HEK293 (cell line): ENCODE results near the gene HNRNPA2B1.

Experiments
- CTCF ChIA-PET: fragments of 350-600 bp; formaldehyde crosslinking; extraction: SDS; loops from one replicate; lab custom pipeline; 2021; ENCODE audit warnings: antibody characterized with exemption; lab: Yijun Ruan, JAX
- POLR2A ChIA-PET: fragments of 300-600 bp; formaldehyde crosslinking; extraction: SDS; loops from one replicate; lab custom pipeline; 2020; ENCODE audit warnings: antibody characterized with exemption, inconsistent platforms; lab: Yijun Ruan, JAX
- H3K27ac ChIP-seq: fragments of 200-500 bp; sonication (Bioruptor generic); 2 replicates; pipeline ENCODE4 v1.5.1; 2014; ENCODE audit warnings: low read depth, low read length, control low read depth, inconsistent platforms; ENCODE audit errors: extremely low read depth
- H3K36me3 ChIP-seq, 2 experiments: fragments of 200-500 bp in 1 of 2; sonication (Bioruptor generic) in 1 of 2; 1 replicate in 1 of 2; 2 replicates in 1 of 2; pipeline ENCODE4 v1.5.1; 2014 to 2017; ENCODE audit warnings: inconsistent platforms in 2 of 2, low read length in 2 of 2; ENCODE audit not compliant: control insufficient read depth in 2 of 2, insufficient read depth in 1 of 2
- H3K4me1 ChIP-seq: fragments of 200-500 bp; sonication (Bioruptor generic); 2 replicates; pipeline ENCODE4 v1.5.1; 2014; ENCODE audit warnings: mild to moderate bottlenecking, low read length, inconsistent platforms; ENCODE audit not compliant: control insufficient read depth, insufficient read depth
- H3K4me3 ChIP-seq: 2 replicates; pipeline ENCODE4 v1.5.1; 2011; ENCODE audit warnings: low read depth, mild to moderate bottlenecking, control low read depth, low read length, moderate library complexity
- H3K9me3 ChIP-seq: fragments of 200-500 bp; sonication (Bioruptor generic); 2 replicates; pipeline ENCODE4 v1.5.1; 2014; ENCODE audit warnings: low read depth, low read length, inconsistent platforms; ENCODE audit not compliant: control insufficient read depth, insufficient read depth
- RBAK ChIP-seq: fragments of 450-650 bp; formaldehyde crosslinking; IDR thresholded peaks from 2 replicates; pipeline ENCODE4 v1.5.1; 2016; ENCODE audit warnings: missing biosample characterization, missing genetic modification characterization
- WT1 ChIP-seq: fragments of 450-650 bp; formaldehyde crosslinking; IDR thresholded peaks from 2 replicates; pipeline ENCODE4 v1.5.1; 2016; ENCODE audit warnings: missing biosample characterization, missing genetic modification characterization
- ZBTB17 ChIP-seq: fragments of 450-650 bp; formaldehyde crosslinking; IDR thresholded peaks from 2 replicates; pipeline ENCODE4 v1.5.1; 2016; ENCODE audit warnings: missing biosample characterization, missing genetic modification characterization
- ZBTB20 ChIP-seq: fragments of 450-650 bp; formaldehyde crosslinking; IDR thresholded peaks from 2 replicates; pipeline ENCODE4 v1.5.1; 2016; ENCODE audit warnings: missing biosample characterization, missing genetic modification characterization
- ZNF175 ChIP-seq: fragments of 450-650 bp; formaldehyde crosslinking; IDR thresholded peaks from 2 replicates; pipeline ENCODE4 v1.5.1; 2016; ENCODE audit warnings: missing biosample characterization, missing genetic modification characterization
- ZNF23 ChIP-seq: fragments of 450-650 bp; formaldehyde crosslinking; IDR thresholded peaks from 2 replicates; pipeline ENCODE4 v1.5.1; 2016; ENCODE audit warnings: missing biosample characterization, missing genetic modification characterization, borderline replicate concordance
- ZNF266 ChIP-seq: fragments of 450-650 bp; formaldehyde crosslinking; IDR thresholded peaks from 2 replicates; pipeline ENCODE4 v1.5.1; 2016; ENCODE audit warnings: missing biosample characterization, missing genetic modification characterization, low read depth
- ZNF37A ChIP-seq: fragments of 450-650 bp; IDR thresholded peaks from 2 replicates; pipeline ENCODE4 v1.5.1; 2018; ENCODE audit warnings: missing biosample characterization, missing genetic modification characterization
- ZNF596 ChIP-seq: fragments of 450-650 bp; IDR thresholded peaks from 2 replicates; pipeline ENCODE4 v1.5.0; 2018; ENCODE audit warnings: missing biosample characterization, mild to moderate bottlenecking, missing genetic modification characterization, moderate library complexity
- ZXDB ChIP-seq: fragments of 450-650 bp; formaldehyde crosslinking; IDR thresholded peaks from 2 replicates; pipeline ENCODE4 v1.5.1; 2016; ENCODE audit warnings: missing biosample characterization, missing genetic modification characterization
- TF ChIP-seq, protein P1 (sequence below): fragments of 450-650 bp; formaldehyde crosslinking; IDR thresholded peaks from 2 replicates; pipeline ENCODE4 v1.5.1; 2017; ENCODE audit warnings: missing biosample characterization, missing genetic modification characterization
- TF ChIP-seq, protein P2 (sequence below): fragments of 450-650 bp; formaldehyde crosslinking; IDR thresholded peaks from 2 replicates; pipeline ENCODE4 v1.5.1; 2016; ENCODE audit warnings: missing biosample characterization, missing genetic modification characterization
- TF ChIP-seq, protein P3 (sequence below): fragments of 450-650 bp; formaldehyde crosslinking; IDR thresholded peaks from 2 replicates; pipeline ENCODE4 v1.5.1; 2016; ENCODE audit warnings: missing biosample characterization, missing genetic modification characterization
- TF ChIP-seq, protein P4 (sequence below): fragments of 450-650 bp; formaldehyde crosslinking; IDR thresholded peaks from 2 replicates; pipeline ENCODE4 v1.5.1; 2016; ENCODE audit warnings: missing biosample characterization, missing genetic modification characterization
- TF ChIP-seq, protein P5 (sequence below): fragments of 450-650 bp; formaldehyde crosslinking; IDR thresholded peaks from 2 replicates; pipeline ENCODE4 v1.5.1; 2016; ENCODE audit warnings: missing biosample characterization, missing genetic modification characterization
- TF ChIP-seq, protein P6 (sequence below): fragments of 450-650 bp; formaldehyde crosslinking; IDR thresholded peaks from 2 replicates; pipeline ENCODE4 v1.5.1; 2017; ENCODE audit warnings: missing biosample characterization, missing genetic modification characterization

Gene HNRNPA2B1

DNA sequence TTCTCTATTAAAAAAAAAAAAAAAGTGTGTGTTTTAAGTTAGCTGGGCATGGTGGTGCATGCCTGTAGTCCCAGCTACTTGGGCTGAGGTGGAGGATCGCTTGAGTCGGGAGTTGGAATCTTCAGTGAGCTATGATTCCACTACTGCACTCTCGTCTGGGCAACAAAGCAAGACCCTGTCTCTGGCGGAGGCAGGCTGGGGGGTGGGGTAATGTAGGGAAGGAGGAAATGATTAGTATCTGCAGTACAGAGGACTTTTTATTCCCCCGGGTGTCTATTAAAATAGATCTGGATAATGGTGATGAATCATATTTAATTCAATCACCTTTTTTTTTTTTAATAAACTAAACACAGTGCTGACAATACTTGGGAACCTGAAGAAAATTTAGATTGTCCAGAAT is 7.5 kb upstream of the HNRNPA2B1 start:
- TF ChIP-seq WT1 (tag by site-specific recombination) (no peak), ZBTB17 (tag by site-specific recombination) (no peak), ZNF23 (tag by site-specific recombination) (no peak), ZNF596 (tag by site-specific recombination) (no peak), ZXDB (no peak), ZBTB20 (tag by site-specific recombination) (no peak), ZNF175 (tag by site-specific recombination) (no peak), RBAK (no peak)
- TF ChIP-seq, all 188 proteins: peak for 0
- Histone ChIP-seq H3K4me1 (peaks cover 6% of the 10 kb centered on the region; the same call in 1 of the 2 replicates), H3K4me3 (no peak overlapping the region), H3K27ac (no peak overlapping the region), H3K9me3 (no peaks in the 10 kb centered on the region), H3K36me3 (peaks cover 73 to 84% of the 10 kb centered on the region in 2 experiments)
- ChIA-PET POLR2A (interaction anchor here (1.4 kb wide), 1 partner anchor 9 kb away, joined by 4 read pairs; no protein-coding TSS in a partner anchor), CTCF (interaction anchor here (0.7 kb wide), 1 partner anchor 486 kb away, joined by 3 read pairs; no protein-coding TSS in a partner anchor)

DNA sequence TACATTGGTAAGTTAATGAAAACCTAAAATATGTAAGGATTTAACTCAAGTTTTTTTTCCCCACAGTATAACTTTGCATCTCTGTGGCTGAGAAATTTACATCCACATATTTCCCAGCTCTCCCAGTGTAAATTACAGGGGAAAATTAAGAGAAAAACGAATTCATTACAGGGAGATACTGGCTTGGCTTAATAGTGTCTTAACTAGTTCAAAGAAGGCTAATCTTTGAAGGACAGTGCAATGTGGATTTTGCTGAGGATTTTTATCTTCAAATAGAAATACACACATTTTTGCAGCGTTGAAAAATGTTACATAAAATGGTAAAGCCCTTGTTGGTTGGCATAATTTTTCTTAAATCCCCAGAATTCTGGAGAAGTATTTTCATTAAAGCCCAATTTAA is 2.5 kb upstream of the HNRNPA2B1 start:
- Histone ChIP-seq H3K27ac (peak overlapping the region; percentile 100), H3K36me3 (peaks cover 38 to 60% of the 10 kb centered on the region in 2 experiments), H3K4me3 (peak overlapping the region; percentile 68), H3K4me1 (peaks cover 6% of the 10 kb centered on the region; the same call in 1 of the 2 replicates), H3K9me3 (no peaks in the 10 kb centered on the region)
- POLR2A ChIA-PET, result no interaction called here
- CTCF ChIA-PET, result interaction anchor here (1.0 kb wide), 1 partner anchor 112 kb away, joined by 3 read pairs; no protein-coding TSS in a partner anchor
- TF ChIP-seq, protein P1, sequence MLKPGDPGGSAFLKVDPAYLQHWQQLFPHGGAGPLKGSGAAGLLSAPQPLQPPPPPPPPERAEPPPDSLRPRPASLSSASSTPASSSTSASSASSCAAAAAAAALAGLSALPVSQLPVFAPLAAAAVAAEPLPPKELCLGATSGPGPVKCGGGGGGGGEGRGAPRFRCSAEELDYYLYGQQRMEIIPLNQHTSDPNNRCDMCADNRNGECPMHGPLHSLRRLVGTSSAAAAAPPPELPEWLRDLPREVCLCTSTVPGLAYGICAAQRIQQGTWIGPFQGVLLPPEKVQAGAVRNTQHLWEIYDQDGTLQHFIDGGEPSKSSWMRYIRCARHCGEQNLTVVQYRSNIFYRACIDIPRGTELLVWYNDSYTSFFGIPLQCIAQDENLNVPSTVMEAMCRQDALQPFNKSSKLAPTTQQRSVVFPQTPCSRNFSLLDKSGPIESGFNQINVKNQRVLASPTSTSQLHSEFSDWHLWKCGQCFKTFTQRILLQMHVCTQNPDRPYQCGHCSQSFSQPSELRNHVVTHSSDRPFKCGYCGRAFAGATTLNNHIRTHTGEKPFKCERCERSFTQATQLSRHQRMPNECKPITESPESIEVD, result peak; percentile 62; the same call in 1 of the 2 replicates
- TF ChIP-seq, protein P2, sequence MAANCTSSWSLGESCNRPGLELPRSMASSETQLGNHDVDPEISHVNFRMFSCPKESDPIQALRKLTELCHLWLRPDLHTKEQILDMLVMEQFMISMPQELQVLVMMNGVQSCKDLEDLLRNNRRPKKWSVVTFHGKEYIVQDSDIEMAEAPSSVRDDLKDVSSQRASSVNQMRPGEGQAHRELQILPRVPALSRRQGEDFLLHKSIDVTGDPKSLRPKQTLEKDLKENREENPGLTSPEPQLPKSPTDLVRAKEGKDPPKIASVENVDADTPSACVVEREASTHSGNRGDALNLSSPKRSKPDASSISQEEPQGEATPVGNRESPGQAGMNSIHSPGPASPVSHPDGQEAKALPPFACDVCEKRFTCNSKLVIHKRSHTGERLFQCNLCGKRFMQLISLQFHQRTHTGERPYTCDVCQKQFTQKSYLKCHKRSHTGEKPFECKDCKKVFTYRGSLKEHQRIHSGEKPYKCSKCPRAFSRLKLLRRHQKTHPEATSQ (tag by site-specific recombination), result no peak

DNA sequence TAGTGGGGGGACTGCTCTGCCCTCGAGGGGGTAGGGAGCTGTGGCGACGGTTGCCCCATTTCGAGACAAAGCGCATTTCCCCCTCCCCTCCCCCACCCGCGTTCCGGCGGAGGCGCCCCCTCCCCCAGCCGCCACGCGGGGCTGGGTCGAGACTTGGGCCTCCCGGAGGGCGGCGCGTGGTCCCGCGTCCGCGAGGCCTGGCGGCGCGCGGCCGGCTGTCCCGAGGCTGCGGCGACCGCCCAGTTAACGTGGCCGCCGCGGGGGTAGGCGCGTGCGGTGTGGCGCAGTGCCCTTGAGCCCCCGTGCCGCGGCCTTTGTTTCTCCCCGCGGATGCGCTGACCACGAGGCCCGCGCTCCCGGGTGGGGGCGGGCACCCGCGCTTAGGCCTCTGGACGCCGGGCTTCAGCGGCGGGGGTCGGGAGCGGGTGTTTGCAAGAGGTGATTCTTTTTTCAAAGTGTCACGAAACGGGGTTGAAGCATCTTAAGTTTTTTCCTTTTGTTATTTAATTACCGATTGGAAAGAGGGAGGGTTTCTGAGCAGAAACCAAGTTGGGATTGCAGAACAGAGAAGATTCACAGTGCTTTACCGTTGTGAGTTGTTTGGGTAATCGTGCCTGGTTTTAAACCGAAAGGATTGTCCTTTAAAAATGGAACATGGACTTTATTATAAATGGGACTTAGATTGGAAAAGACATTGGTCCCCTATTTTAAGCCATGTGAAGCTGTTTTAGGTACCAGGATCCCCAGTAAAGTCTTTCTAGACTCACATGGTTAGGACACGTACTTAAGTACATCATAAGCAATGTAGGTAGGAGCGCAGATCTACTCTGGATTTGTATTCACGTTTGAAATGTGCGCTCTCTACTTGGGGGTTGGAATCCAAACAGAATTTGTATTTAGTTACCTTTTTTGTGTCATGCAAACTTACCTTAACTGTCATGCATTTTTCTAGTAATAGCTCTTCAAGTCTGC is 1.8 kb upstream of the HNRNPA2B1 start:
- Histone ChIP-seq H3K9me3 (no peaks in the 10 kb centered on the region), H3K4me3 (peak overlapping the region; percentile 68), H3K27ac (peak overlapping the region; percentile 100), H3K36me3 (peaks cover 31 to 57% of the 10 kb centered on the region in 2 experiments), H3K4me1 (peaks cover 6% of the 10 kb centered on the region; the same call in 1 of the 2 replicates)
- CTCF ChIA-PET, result interaction anchor here (0.7 to 1.0 kb wide), 2 partner anchors 112 to 163 kb away, joined by 3 read pairs; no protein-coding TSS in a partner anchor
- POLR2A ChIA-PET, result interaction anchor here (1.1 to 6.0 kb wide), 9 partner anchors 10 to 970 kb away, joined by 3 to 56 read pairs (median 6); partner anchors contain the start of gene SNX10
- TF ChIP-seq, protein P3, sequence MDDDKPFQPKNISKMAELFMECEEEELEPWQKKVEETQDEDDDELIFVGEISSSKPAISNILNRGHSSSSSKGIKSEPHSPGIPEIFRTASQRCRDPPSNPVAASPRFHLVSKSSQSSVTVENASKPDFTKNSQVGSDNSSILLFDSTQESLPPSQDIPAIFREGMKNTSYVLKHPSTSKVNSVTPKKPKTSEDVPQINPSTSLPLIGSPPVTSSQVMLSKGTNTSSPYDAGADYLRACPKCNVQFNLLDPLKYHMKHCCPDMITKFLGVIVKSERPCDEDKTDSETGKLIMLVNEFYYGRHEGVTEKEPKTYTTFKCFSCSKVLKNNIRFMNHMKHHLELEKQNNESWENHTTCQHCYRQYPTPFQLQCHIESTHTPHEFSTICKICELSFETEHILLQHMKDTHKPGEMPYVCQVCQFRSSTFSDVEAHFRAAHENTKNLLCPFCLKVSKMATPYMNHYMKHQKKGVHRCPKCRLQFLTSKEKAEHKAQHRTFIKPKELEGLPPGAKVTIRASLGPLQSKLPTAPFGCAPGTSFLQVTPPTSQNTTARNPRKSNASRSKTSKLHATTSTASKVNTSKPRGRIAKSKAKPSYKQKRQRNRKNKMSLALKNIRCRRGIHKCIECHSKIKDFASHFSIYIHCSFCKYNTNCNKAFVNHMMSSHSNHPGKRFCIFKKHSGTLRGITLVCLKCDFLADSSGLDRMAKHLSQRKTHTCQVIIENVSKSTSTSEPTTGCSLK (tag by site-specific recombination), result no peak
- TF ChIP-seq, protein P4, sequence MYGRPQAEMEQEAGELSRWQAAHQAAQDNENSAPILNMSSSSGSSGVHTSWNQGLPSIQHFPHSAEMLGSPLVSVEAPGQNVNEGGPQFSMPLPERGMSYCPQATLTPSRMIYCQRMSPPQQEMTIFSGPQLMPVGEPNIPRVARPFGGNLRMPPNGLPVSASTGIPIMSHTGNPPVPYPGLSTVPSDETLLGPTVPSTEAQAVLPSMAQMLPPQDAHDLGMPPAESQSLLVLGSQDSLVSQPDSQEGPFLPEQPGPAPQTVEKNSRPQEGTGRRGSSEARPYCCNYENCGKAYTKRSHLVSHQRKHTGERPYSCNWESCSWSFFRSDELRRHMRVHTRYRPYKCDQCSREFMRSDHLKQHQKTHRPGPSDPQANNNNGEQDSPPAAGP (tag by site-specific recombination), result 0 out of 2 replicates have a peak, but pooled peaks have one; percentile 16
- TF ChIP-seq ZBTB17 (tag by site-specific recombination) (peak; percentile 59), ZNF37A (no peak), ZNF266 (tag by site-specific recombination) (no peak)
- TF ChIP-seq, protein P5, sequence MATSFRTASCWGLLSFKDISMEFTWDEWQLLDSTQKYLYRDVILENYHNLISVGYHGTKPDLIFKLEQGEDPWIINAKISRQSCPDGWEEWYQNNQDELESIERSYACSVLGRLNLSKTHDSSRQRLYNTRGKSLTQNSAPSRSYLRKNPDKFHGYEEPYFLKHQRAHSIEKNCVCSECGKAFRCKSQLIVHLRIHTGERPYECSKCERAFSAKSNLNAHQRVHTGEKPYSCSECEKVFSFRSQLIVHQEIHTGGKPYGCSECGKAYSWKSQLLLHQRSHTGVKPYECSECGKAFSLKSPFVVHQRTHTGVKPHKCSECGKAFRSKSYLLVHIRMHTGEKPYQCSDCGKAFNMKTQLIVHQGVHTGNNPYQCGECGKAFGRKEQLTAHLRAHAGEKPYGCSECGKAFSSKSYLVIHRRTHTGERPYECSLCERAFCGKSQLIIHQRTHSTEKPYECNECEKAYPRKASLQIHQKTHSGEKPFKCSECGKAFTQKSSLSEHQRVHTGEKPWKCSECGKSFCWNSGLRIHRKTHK, result no peak
- TF ChIP-seq, protein P6, sequence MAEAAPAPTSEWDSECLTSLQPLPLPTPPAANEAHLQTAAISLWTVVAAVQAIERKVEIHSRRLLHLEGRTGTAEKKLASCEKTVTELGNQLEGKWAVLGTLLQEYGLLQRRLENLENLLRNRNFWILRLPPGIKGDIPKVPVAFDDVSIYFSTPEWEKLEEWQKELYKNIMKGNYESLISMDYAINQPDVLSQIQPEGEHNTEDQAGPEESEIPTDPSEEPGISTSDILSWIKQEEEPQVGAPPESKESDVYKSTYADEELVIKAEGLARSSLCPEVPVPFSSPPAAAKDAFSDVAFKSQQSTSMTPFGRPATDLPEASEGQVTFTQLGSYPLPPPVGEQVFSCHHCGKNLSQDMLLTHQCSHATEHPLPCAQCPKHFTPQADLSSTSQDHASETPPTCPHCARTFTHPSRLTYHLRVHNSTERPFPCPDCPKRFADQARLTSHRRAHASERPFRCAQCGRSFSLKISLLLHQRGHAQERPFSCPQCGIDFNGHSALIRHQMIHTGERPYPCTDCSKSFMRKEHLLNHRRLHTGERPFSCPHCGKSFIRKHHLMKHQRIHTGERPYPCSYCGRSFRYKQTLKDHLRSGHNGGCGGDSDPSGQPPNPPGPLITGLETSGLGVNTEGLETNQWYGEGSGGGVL, result peak; percentile 86
